KMS-11 (cell line): Measurements from ENCODE around the gene TERB2.
"Not testable (repeated sequence)": the region's sequence is repeated elsewhere in the genome, so short reads cannot be mapped to it uniquely, and the experiment has no call there.

Experiments
- H2AFZ ChIP-seq: fragments of 200-600 bp; sonication (generic); 2 replicates; pipeline ENCODE4 v1.6.1; 2016; ENCODE audit warnings: antibody characterized with exemption, mixed run types, low read depth
- H3K27ac ChIP-seq: fragments of 200-600 bp; sonication (generic); 2 replicates; pipeline ENCODE4 v1.6.1; 2016; ENCODE audit warnings: mild to moderate bottlenecking, mixed run types
- H3K27me3 ChIP-seq: fragments of 200-600 bp; sonication (generic); 2 replicates; pipeline ENCODE4 v1.6.1; 2017; ENCODE audit warnings: mild to moderate bottlenecking, low read depth, mixed run types, moderate library complexity; ENCODE audit not compliant: insufficient read depth
- H3K36me3 ChIP-seq: fragments of 200-600 bp; sonication (generic); 2 replicates; pipeline ENCODE4 v1.6.1; 2017; ENCODE audit warnings: mild to moderate bottlenecking, mixed run types; ENCODE audit not compliant: insufficient read depth
- H3K4me1 ChIP-seq: fragments of 200-600 bp; sonication (generic); 2 replicates; pipeline ENCODE4 v1.6.1; 2016; ENCODE audit warnings: mild to moderate bottlenecking, low read depth, mixed run types; ENCODE audit not compliant: poor library complexity, severe bottlenecking
- H3K4me2 ChIP-seq: fragments of 200-600 bp; sonication (generic); 2 replicates; pipeline ENCODE4 v1.7.0; 2016; ENCODE audit warnings: mild to moderate bottlenecking, mixed run types
- H3K4me3 ChIP-seq: fragments of 200-600 bp; sonication (generic); IDR thresholded peaks from 2 replicates; pipeline ENCODE4 v1.6.1; 2017; ENCODE audit warnings: low read depth, low read length, mixed read lengths; ENCODE audit not compliant: insufficient read depth
- H3K79me2 ChIP-seq: fragments of 200-600 bp; sonication (generic); 2 replicates; pipeline ENCODE4 v1.6.1; 2016; ENCODE audit warnings: low read depth, mixed run types; ENCODE audit not compliant: insufficient read depth
- H3K9ac ChIP-seq: fragments of 200-600 bp; sonication (generic); 2 replicates; pipeline ENCODE4 v1.6.1; 2016; ENCODE audit warnings: mild to moderate bottlenecking, mixed run types
- H4K20me1 ChIP-seq: fragments of 200-600 bp; sonication (generic); 2 replicates; pipeline ENCODE4 v1.6.1; 2016; ENCODE audit warnings: mild to moderate bottlenecking, mixed run types; ENCODE audit not compliant: insufficient read depth
- CTCF ChIP-seq: fragments of 200-600 bp; sonication (generic); conservative IDR thresholded peaks from 2 replicates; pipeline ENCODE4 v1.6.1; 2017; ENCODE audit warnings: low read depth, mild to moderate bottlenecking, antibody characterized with exemption, low read length, moderate library complexity, mixed read lengths

The TERB2 gene

GRCh38 chr15:44999105-44999504 lies 42.6 kb downstream of the TERB2 start:
- H2AFZ ChIP-seq, result no peak overlapping the region
- no peak for TF ChIP-seq CTCF

GRCh38 chr15:45001180-45001579 lies 44.7 kb downstream of the TERB2 start:
- not testable (repeated sequence) for H3K36me3 ChIP-seq, H3K27me3 ChIP-seq, H3K4me2 ChIP-seq, H4K20me1 ChIP-seq, H3K4me1 ChIP-seq, H3K79me2 ChIP-seq, H2AFZ ChIP-seq, H3K9ac ChIP-seq, H3K27ac ChIP-seq, H3K4me3 ChIP-seq

More at GRCh38 chr15:44999105-44999504, 42.6 kb downstream of the TERB2 start:
- Histone ChIP-seq H4K20me1 (no peaks in the 10 kb centered on the region), H3K79me2 (no peaks in the 10 kb centered on the region), H3K4me2 (no peak overlapping the region), H3K36me3 (no peaks in the 10 kb centered on the region), H3K27ac (no peak overlapping the region), H3K27me3 (no peaks in the 10 kb centered on the region), H3K4me3 (no peak overlapping the region), H3K4me1 (no peaks in the 10 kb centered on the region), H3K9ac (no peak overlapping the region)

- not testable (repeated sequence) for H3K36me3 ChIP-seq, H3K9ac ChIP-seq, H3K4me1 ChIP-seq, H2AFZ ChIP-seq, H3K27ac ChIP-seq, H3K4me3 ChIP-seq, H3K79me2 ChIP-seq, H3K27me3 ChIP-seq, H3K4me2 ChIP-seq, H4K20me1 ChIP-seq
These were observed 47.4 kb downstream of the TERB2 start for GRCh38 chr15:45003731-45004410.

GRCh38 chr15:45004590-45005175 lies 48.2 kb downstream of the TERB2 start:
- H3K4me1 ChIP-seq, H3K4me2 ChIP-seq, H3K27ac ChIP-seq, H3K9ac ChIP-seq, H2AFZ ChIP-seq, H3K4me3 ChIP-seq, H3K36me3 ChIP-seq, H4K20me1 ChIP-seq, H3K27me3 ChIP-seq, H3K79me2 ChIP-seq: not testable (repeated sequence)

GRCh38 chr15:45009046-45009445 lies 52.6 kb downstream of the TERB2 start:
- Histone ChIP-seq H3K4me2 (no peak overlapping the region), H3K4me1 (no peaks in the 10 kb centered on the region), H4K20me1 (no peaks in the 10 kb centered on the region), H3K27ac (no peak overlapping the region), H3K79me2 (no peaks in the 10 kb centered on the region), H3K36me3 (no peaks in the 10 kb centered on the region), H3K27me3 (no peaks in the 10 kb centered on the region), H2AFZ (no peak overlapping the region), H3K9ac (no peak overlapping the region), H3K4me3 (no peak overlapping the region)
- no peak for TF ChIP-seq CTCF

GRCh38 chr15:45015114-45015513 lies 58.6 kb downstream of the TERB2 start:
- not testable (repeated sequence) for H3K27ac ChIP-seq, H3K36me3 ChIP-seq, H2AFZ ChIP-seq

GRCh38 chr15:45020222-45020900 lies 63.9 kb downstream of the TERB2 start:
- not testable (repeated sequence) for H3K36me3 ChIP-seq, H3K9ac ChIP-seq, H2AFZ ChIP-seq, H3K27me3 ChIP-seq, H3K4me2 ChIP-seq, H3K4me3 ChIP-seq, H4K20me1 ChIP-seq, H3K27ac ChIP-seq
- Histone ChIP-seq H3K4me1 (peaks cover 18% of the 10 kb centered on the region), H3K79me2 (peaks cover 22% of the 10 kb centered on the region)

More at GRCh38 chr15:45015114-45015513, 58.6 kb downstream of the TERB2 start:
- not testable (repeated sequence) for H3K4me2 ChIP-seq, H4K20me1 ChIP-seq, H3K9ac ChIP-seq, H3K4me3 ChIP-seq, H3K4me1 ChIP-seq, H3K79me2 ChIP-seq, H3K27me3 ChIP-seq

GRCh38 chr15:45020901-45021259 lies 64.4 kb downstream of the TERB2 start:
- H3K4me3 ChIP-seq, H3K9ac ChIP-seq, H3K4me2 ChIP-seq: not testable (repeated sequence)

More at GRCh38 chr15:45020901-45021259, 64.4 kb downstream of the TERB2 start:
- H3K36me3 ChIP-seq, H4K20me1 ChIP-seq, H3K27ac ChIP-seq, H2AFZ ChIP-seq, H3K27me3 ChIP-seq: not testable (repeated sequence)
- peaks cover 26% of the 10 kb centered on the region for H3K79me2 ChIP-seq
- H3K4me1 ChIP-seq, result peaks cover 18% of the 10 kb centered on the region
